COLO829 (cell line): ENCODE measurements around the gene TTLL11.

ENCODE experiments used
- DNase-seq: peaks from one replicate; pipeline ENCODE4 v3.0.0; 2012; ENCODE audit warnings: low spot score

TTLL11 gene

GRCh38 chr9:121939643-121940042, 153.5 kb downstream of the TTLL11 start:
- DNase-seq, result no peak

GRCh38 chr9:121938621-121939020, 154.5 kb downstream of the TTLL11 start:
- DNase-seq, result no peak

GRCh38 chr9:121937240-121937639, 155.9 kb downstream of the TTLL11 start:
- DNase-seq, result no peak

GRCh38 chr9:121935739-121936138, 157.4 kb downstream of the TTLL11 start:
- DNase-seq, result no peak

GRCh38 chr9:121930956-121931355, 162.2 kb downstream of the TTLL11 start:
- DNase-seq, result no peak

- DNase-seq, result no peak
Observed at GRCh38 chr9:121929893-121930875, 162.9 kb downstream of the TTLL11 start.

GRCh38 chr9:121927636-121928035, 165.5 kb downstream of the TTLL11 start:
- DNase-seq, result no peak

GRCh38 chr9:121927081-121927480, 166.0 kb downstream of the TTLL11 start:
- DNase-seq, result no peak

GRCh38 chr9:121926351-121926801, 166.7 kb downstream of the TTLL11 start:
- DNase-seq, result no peak

- no peak for DNase-seq
Observed at GRCh38 chr9:121925935-121926334, 167.2 kb downstream of the TTLL11 start.

- no peak for DNase-seq
Observed at GRCh38 chr9:121924700-121925099, 168.4 kb downstream of the TTLL11 start.

- no peak for DNase-seq
Observed at GRCh38 chr9:121921444-121921843, 171.7 kb downstream of the TTLL11 start.

- DNase-seq, result no peak
Observed at GRCh38 chr9:121917375-121918335, 175.5 kb downstream of the TTLL11 start.

- DNase-seq, result no peak
Observed at GRCh38 chr9:121915304-121915625, 177.8 kb downstream of the TTLL11 start.

GRCh38 chr9:121914604-121915303, 178.4 kb downstream of the TTLL11 start:
- DNase-seq, result no peak

GRCh38 chr9:121914017-121914595, 179.0 kb downstream of the TTLL11 start:
- DNase-seq, result no peak

GRCh38 chr9:121912812-121913627, 180.1 kb downstream of the TTLL11 start:
- no peak for DNase-seq

GRCh38 chr9:121910491-121911040, 182.5 kb downstream of the TTLL11 start:
- no peak for DNase-seq

GRCh38 chr9:121909111-121909510, 184.0 kb downstream of the TTLL11 start:
- no peak for DNase-seq

GRCh38 chr9:121906074-121906870, 186.8 kb downstream of the TTLL11 start:
- DNase-seq, result peak; percentile 61
